GM18502 (cell line): ENCODE measurements around the gene SOAT2.

Experiments used
- ATAC-seq: cut with Tn5 transposase; IDR thresholded peaks from one replicate; pipeline ENCODE4 v1.9.1; 2021; ENCODE audit warnings: mild to moderate bottlenecking; ENCODE audit not compliant: unreplicated experiment, poor library complexity

SOAT2 gene

GRCh38 chr12:53173085-53173715 is 69.9 kb downstream of the SOAT2 start:
- ATAC-seq: no peak
